Bronchial smooth muscle cell (primary cell): ENCODE data around the gene CX3CL1. TPM values are rescaled to one million over a fixed set of nuclear protein-coding genes. Genes with fewer than 3 reads are reported as not detected.

Source experiments
- total RNA-seq: library from RNA; depleted of rRNA; stranded (reverse); fragments of >200 nt; gene quantifications from 2 replicates; pipeline ENCODE4 v1.2.1, GENCODE V29; 2014

CX3CL1 gene
- total RNA-seq = under 0.01 TPM in 1 of 2 replicates, not detected in the other

GRCh38 chr16:57372372-57373116 lies at the start of gene CX3CL1:
CX3CL1 (plus strand) TSS chr16:57372490; CDS start chr16:57372569, 79 bp downstream.

GRCh38 chr16:57358527-57359095 lies 13.7 kb upstream of the CX3CL1 start, which contains the start of gene CCL22:
CCL22 (plus strand) TSS chr16:57358783; CDS start chr16:57358817, 34 bp downstream.

GRCh38 chr16:57403965-57404817 lies 31.9 kb downstream of the CX3CL1 start, which contains the start of gene CCL17:
CCL17 (plus strand) TSS chr16:57404767; CDS start chr16:57413933, 9,166 bp downstream.

Other genes starting within 250 kb of the CX3CL1 start
- gene PSME3IP1, start 186.5 kb upstream of the CX3CL1 start, total RNA-seq = 50.1 TPM in 2 replicates
- 31.4 and 39.8 TPM in 2 replicates for gene RSPRY1, start 186.2 kb upstream of the CX3CL1 start, total RNA-seq
- gene ARL2BP, start 127.2 kb upstream of the CX3CL1 start, total RNA-seq = 40.5 and 41.6 TPM in 2 replicates
- gene PLLP, start 87.8 kb upstream of the CX3CL1 start, total RNA-seq = 0.16 TPM in 1 of 2 replicates, not detected in the other
- not detected in 2 replicates for gene CCL22, start 13.7 kb upstream of the CX3CL1 start, total RNA-seq
- gene CCL17, start 32.3 kb downstream of the CX3CL1 start, total RNA-seq = not detected in 2 replicates
- 21.0 and 25.8 TPM in 2 replicates for gene CIAPIN1, start 74.9 kb downstream of the CX3CL1 start, total RNA-seq
- gene COQ9, start 75.0 kb downstream of the CX3CL1 start, total RNA-seq = 37.8 and 53.7 TPM in 2 replicates
- gene POLR2C, start 90.2 kb downstream of the CX3CL1 start, total RNA-seq = 88.1 and 103 TPM in 2 replicates
- 20.9 and 28.2 TPM in 2 replicates for gene DOK4, start 114.0 kb downstream of the CX3CL1 start, total RNA-seq
- 22.2 and 24.6 TPM in 2 replicates for gene CCDC102A, start 164.1 kb downstream of the CX3CL1 start, total RNA-seq
- gene ADGRG5, start 170.2 kb downstream of the CX3CL1 start, total RNA-seq = under 0.01 TPM in 1 of 2 replicates, not detected in the other